HepG2 (cell line): ENCODE measurements around the gene NGEF. TPM values are rescaled to one million over a fixed set of nuclear protein-coding genes. Genes with fewer than 3 reads are reported as not detected.

Source experiments
- CCDC6 ChIP-seq: sonication (generic); formaldehyde crosslinking; IDR thresholded peaks from 2 replicates; pipeline ENCODE4 v1.8.1; 2022; ENCODE audit warnings: mild to moderate bottlenecking, missing genetic modification reagents, moderate library complexity
- CENPBD1 ChIP-seq: sonication (generic); formaldehyde crosslinking; IDR thresholded peaks from 2 replicates; pipeline ENCODE4 v1.8.0; 2022; ENCODE audit warnings: missing genetic modification reagents, low read depth, mild to moderate bottlenecking, borderline replicate concordance
- MIER3 ChIP-seq: IDR thresholded peaks from 2 replicates; pipeline ENCODE4 v1.6.1; 2016; ENCODE audit warnings: missing compliant biosample characterization, borderline replicate concordance
- NR2F2 ChIP-seq: IDR thresholded peaks from 2 replicates; pipeline ENCODE4 v1.6.1; 2012; ENCODE audit warnings: low read depth, inconsistent platforms, borderline replicate concordance
- PHF8 ChIP-seq: sonication (generic); formaldehyde crosslinking; IDR thresholded peaks from 2 replicates; pipeline ENCODE4 v1.5.0; 2020; ENCODE audit warnings: missing genetic modification reagents
- RNF2 ChIP-seq: fragments of 450-650 bp; conservative IDR thresholded peaks from 2 replicates; pipeline ENCODE4 v1.6.1; 2016; ENCODE audit warnings: low read depth
- SRF ChIP-seq: IDR thresholded peaks from 2 replicates; pipeline ENCODE4 v1.6.1; 2011; ENCODE audit warnings: mild to moderate bottlenecking, low read depth, low read length, moderate library complexity
- ZNF276 ChIP-seq: sonication (generic); formaldehyde crosslinking; IDR thresholded peaks from 2 replicates; pipeline ENCODE4 v1.4.0; 2020; ENCODE audit warnings: mild to moderate bottlenecking, low read depth, missing genetic modification reagents
- ZNF3 ChIP-seq: IDR thresholded peaks from 2 replicates; pipeline ENCODE4 v1.7.0; 2017; ENCODE audit warnings: inconsistent platforms
- ZNF451 ChIP-seq: sonication (generic); formaldehyde crosslinking; IDR thresholded peaks from 2 replicates; pipeline ENCODE4 v1.5.0; 2020; ENCODE audit warnings: mild to moderate bottlenecking, missing genetic modification reagents
- ZNF552 ChIP-seq: sonication (generic); formaldehyde crosslinking; IDR thresholded peaks from 2 replicates; pipeline ENCODE4 v1.9.0; 2022; ENCODE audit warnings: missing genetic modification reagents, mild to moderate bottlenecking, borderline replicate concordance
- ZNF570 ChIP-seq: sonication (generic); formaldehyde crosslinking; IDR thresholded peaks from 2 replicates; pipeline ENCODE4 v1.4.0; 2020; ENCODE audit warnings: mild to moderate bottlenecking, missing genetic modification reagents, borderline replicate concordance
- ZNF589 ChIP-seq: sonication (generic); formaldehyde crosslinking; conservative IDR thresholded peaks from 2 replicates; pipeline ENCODE4 v1.8.0; 2022; ENCODE audit warnings: mild to moderate bottlenecking, moderate library complexity, missing genetic modification reagents
- polyA plus RNA-seq, 8 experiments: library from polyadenylated mRNA; depleted of rRNA in 3 of 8; stranded (reverse) in 7 of 8; unstranded in 1 of 8; fragments of >200 nt; fragmentation: Illumina TruSeq in 4 of 8; extraction: Trizol in 4 of 8; gene quantifications; 2 replicates each; pipeline versions ENCODE4 v1.2.1 to v1.2.3, GENCODE V29; 2011 to 2016; ENCODE audit warnings: low read depth in 4 of 8, missing spikeins in 1 of 8, mixed read lengths in 1 of 8; ENCODE audit not compliant: insufficient read depth in 1 of 8
- total RNA-seq, 5 experiments: library from RNA; depleted of rRNA; stranded (reverse); fragments of >200 nt; fragmentation: Illumina TruSeq; extraction: Trizol; gene quantifications; 2 replicates each; pipeline ENCODE4 v1.2.3, GENCODE V29; 2016; ENCODE audit warnings: low read depth in 1 of 5
- TF ChIP-seq, protein P1 (sequence below): sonication (generic); formaldehyde crosslinking; IDR thresholded peaks from 2 replicates; pipeline ENCODE4 v1.5.0; 2020; ENCODE audit warnings: mild to moderate bottlenecking, missing genetic modification reagents
- TF ChIP-seq, protein P2 (sequence below): sonication (generic); formaldehyde crosslinking; IDR thresholded peaks from 2 replicates; pipeline ENCODE4 v1.4.0; 2020; ENCODE audit warnings: missing genetic modification reagents
- TF ChIP-seq, protein P3 (sequence below): sonication (generic); formaldehyde crosslinking; IDR thresholded peaks from 2 replicates; pipeline ENCODE4 v1.9.0; 2021; ENCODE audit warnings: mild to moderate bottlenecking, missing genetic modification reagents

Gene NGEF
- total and polyA plus RNA-seq, 2 of the 13 experiments (the other 11 are each of a cell fraction or from before 2014, with no cell fraction given) = 14.4 to 36.9 TPM

- TF ChIP-seq, protein P1, sequence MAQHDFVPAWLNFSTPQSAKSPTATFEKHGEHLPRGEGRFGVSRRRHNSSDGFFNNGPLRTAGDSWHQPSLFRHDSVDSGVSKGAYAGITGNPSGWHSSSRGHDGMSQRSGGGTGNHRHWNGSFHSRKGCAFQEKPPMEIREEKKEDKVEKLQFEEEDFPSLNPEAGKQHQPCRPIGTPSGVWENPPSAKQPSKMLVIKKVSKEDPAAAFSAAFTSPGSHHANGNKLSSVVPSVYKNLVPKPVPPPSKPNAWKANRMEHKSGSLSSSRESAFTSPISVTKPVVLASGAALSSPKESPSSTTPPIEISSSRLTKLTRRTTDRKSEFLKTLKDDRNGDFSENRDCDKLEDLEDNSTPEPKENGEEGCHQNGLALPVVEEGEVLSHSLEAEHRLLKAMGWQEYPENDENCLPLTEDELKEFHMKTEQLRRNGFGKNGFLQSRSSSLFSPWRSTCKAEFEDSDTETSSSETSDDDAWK (CRISPR knock-in tag) = no peak
- TF ChIP-seq ZNF570 (CRISPR knock-in tag) (no peak), ZNF589 (CRISPR knock-in tag) (no peak), ZNF276 (no peak), ZNF3 (no peak), NR2F2 (no peak), PHF8 (no peak), CCDC6 (no peak), CENPBD1 (CRISPR knock-in tag) (no peak), ZNF451 (CRISPR knock-in tag) (no peak), RNF2 (no peak), ZNF552 (CRISPR knock-in tag) (no peak), MIER3 (CRISPR knock-in tag) (peak; percentile 45; the same call in 1 of the 2 replicates), SRF (no peak)
- TF ChIP-seq, protein P2, sequence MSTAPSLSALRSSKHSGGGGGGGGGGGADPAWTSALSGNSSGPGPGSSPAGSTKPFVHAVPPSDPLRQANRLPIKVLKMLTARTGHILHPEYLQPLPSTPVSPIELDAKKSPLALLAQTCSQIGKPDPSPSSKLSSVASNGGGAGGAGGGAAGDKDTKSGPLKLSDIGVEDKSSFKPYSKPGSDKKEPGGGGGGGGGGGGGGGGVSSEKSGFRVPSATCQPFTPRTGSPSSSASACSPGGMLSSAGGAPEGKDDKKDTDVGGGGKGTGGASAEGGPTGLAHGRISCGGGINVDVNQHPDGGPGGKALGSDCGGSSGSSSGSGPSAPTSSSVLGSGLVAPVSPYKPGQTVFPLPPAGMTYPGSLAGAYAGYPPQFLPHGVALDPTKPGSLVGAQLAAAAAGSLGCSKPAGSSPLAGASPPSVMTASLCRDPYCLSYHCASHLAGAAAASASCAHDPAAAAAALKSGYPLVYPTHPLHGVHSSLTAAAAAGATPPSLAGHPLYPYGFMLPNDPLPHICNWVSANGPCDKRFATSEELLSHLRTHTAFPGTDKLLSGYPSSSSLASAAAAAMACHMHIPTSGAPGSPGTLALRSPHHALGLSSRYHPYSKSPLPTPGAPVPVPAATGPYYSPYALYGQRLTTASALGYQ = no peak
- TF ChIP-seq, protein P3, sequence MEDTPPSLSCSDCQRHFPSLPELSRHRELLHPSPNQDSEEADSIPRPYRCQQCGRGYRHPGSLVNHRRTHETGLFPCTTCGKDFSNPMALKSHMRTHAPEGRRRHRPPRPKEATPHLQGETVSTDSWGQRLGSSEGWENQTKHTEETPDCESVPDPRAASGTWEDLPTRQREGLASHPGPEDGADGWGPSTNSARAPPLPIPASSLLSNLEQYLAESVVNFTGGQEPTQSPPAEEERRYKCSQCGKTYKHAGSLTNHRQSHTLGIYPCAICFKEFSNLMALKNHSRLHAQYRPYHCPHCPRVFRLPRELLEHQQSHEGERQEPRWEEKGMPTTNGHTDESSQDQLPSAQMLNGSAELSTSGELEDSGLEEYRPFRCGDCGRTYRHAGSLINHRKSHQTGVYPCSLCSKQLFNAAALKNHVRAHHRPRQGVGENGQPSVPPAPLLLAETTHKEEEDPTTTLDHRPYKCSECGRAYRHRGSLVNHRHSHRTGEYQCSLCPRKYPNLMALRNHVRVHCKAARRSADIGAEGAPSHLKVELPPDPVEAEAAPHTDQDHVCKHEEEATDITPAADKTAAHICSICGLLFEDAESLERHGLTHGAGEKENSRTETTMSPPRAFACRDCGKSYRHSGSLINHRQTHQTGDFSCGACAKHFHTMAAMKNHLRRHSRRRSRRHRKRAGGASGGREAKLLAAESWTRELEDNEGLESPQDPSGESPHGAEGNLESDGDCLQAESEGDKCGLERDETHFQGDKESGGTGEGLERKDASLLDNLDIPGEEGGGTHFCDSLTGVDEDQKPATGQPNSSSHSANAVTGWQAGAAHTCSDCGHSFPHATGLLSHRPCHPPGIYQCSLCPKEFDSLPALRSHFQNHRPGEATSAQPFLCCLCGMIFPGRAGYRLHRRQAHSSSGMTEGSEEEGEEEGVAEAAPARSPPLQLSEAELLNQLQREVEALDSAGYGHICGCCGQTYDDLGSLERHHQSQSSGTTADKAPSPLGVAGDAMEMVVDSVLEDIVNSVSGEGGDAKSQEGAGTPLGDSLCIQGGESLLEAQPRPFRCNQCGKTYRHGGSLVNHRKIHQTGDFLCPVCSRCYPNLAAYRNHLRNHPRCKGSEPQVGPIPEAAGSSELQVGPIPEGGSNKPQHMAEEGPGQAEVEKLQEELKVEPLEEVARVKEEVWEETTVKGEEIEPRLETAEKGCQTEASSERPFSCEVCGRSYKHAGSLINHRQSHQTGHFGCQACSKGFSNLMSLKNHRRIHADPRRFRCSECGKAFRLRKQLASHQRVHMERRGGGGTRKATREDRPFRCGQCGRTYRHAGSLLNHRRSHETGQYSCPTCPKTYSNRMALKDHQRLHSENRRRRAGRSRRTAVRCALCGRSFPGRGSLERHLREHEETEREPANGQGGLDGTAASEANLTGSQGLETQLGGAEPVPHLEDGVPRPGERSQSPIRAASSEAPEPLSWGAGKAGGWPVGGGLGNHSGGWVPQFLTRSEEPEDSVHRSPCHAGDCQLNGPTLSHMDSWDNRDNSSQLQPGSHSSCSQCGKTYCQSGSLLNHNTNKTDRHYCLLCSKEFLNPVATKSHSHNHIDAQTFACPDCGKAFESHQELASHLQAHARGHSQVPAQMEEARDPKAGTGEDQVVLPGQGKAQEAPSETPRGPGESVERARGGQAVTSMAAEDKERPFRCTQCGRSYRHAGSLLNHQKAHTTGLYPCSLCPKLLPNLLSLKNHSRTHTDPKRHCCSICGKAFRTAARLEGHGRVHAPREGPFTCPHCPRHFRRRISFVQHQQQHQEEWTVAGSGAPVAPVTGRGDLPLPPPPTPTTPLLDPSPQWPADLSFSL (CRISPR knock-in tag) = no peak
Measured at GRCh38 chr2:233053928-233054784, 41.1 kb upstream of the NGEF start (continued).
